Activated CD4-positive, alpha-beta T cell treated with anti-CD3 and anti-CD28 coated beads, Interleukin-2, amount 50 U/mL, for 16 hours (primary cell): Measurements from ENCODE around the gene KBTBD3.
A peak's percentile ranks its signal among the peaks of the same experiment; 100 is the strongest.
"Not testable (repeated sequence)": the region's sequence is repeated elsewhere in the genome, so short reads cannot be mapped to it uniquely, and the experiment has no call there.

ENCODE experiments used
- DNase-seq: peaks from one replicate; pipeline ENCODE4 v3.0.0-alpha.2; 2020

KBTBD3 gene

DNA sequence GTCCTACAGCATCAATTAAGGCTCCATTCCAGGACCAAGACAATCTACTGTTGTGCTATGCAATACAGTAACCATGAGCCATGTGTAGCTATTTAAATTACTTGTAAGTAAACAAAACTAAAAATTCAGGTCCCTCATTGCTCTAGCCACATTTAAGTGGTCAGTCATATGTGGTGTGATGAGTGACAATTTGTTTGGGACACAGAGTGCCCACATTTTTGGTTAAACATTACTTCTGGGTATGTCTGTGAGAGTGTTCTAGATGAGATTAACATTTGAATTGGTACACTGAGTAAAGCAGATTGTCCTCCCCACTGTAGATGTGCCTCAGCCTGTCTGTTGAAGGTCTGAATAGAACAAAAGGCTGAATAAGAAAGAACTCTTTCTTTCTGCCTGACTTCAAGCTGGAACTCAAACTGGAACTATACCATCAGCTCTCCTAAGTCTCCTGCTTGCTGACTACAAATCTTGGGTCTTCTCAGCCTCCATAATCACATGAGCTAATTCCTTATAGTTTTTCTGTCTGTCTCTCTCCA, 15.8 kb downstream of the KBTBD3 start:
- DNase-seq = no peak

DNA sequence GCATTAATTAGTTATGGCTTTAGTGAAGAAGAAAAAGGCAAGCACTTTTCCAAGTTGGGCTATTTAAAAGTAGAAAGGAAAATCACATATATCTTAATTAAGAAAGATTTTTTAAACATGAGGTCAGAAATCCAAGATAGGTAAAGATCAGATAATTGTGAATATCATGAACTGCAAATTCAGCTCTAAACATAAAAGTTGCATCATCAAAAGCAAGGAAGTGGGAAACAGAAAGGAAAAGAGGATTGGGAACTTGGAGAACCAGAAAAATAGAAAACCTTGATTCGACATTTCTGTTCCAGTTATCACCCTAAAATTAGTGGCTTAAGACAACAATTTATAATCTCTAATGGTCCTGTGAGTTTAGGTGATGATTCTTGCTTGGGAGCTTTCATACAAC, 17.5 kb downstream of the KBTBD3 start:
- no peak for DNase-seq

DNA sequence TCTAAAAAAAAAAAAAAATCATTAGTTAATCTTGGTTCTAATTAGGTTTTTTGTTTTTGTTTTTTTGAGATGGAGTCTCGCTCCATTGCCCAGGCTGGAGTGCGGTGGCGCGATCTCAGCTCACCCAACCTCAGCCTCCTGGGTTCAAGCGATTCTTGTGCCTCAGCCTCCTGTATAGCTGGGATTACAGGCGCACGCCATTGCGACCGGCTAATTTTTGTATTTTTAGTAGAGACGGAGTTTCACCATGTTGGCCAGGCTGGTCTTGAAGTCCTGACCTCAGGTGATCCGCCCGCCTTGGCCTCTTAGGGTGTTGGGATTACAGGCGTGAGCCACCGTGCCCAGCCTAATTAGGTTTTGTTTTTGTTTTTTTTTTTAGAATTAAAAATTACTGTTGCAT, 18.8 kb downstream of the KBTBD3 start:
- DNase-seq = not testable (repeated sequence)

DNA sequence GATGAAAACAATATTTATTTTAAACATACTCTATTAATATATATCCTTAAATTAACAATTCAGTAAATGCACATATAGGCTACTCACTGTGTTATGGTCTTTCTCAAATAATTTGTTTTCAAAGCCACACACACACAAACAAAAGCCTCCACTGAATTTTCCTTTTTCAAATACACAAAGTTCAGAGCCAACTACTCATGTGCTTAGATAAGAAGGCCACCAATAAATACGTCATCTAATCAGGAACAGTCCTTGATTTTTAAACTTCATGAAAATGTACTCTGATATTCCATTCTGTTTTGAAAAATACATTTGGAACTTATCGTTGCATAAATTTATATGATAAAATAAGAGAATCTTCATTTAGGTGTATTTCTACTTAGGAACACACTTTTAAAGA, 26.0 kb downstream of the KBTBD3 start:
- DNase-seq = no peak

DNA sequence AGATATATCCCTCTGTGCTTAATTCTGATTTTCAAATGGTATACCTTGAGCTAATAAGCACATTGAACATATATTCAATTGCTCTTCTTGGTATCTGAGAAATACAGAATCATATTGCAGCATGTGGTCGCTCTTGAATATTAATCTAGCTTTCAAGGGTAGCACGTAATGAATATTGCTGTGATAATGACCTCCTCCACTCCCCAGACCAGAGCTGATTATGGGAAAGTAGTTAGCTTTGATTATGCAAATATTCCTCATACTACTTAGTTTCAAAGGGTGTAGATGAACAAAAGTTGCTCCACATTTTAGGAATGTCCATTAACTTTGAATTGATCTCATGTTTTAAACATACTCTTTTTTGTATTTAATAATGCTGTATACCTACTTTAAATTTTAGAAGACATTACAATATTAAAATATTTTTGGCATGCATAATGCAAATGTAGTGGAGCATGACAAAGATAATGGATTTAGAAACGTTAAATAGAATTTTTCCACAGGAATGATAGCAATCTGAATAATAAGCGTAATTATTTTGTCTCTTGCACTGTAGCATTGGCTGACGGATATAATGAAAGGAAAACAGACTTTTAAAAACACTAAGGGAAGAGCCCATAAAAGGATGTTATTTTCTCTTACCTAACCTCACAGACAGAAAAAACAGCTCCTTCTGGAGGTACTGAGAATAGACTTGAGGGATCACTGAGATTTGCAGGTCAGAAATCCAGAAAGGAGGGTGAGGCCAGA, 27.2 kb downstream of the KBTBD3 start:
- DNase-seq = no peak

DNA sequence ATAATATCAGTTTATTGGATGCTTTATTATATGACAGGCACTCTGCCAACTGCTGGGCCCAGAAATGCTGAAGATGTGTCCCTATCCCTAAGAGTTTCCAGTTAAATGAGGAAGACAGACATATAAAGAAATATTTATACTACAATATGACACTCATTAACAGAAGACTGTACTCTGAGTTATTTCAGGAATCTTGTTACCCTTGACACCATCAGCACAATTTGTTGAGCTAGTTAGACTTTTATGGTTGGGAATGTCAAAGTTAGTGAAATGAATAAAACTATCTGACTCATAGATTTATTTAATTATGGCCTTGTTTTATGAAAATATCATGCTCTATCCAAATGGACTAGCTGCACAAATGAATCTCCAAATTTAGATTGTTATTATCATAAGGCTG, 29.5 kb downstream of the KBTBD3 start:
- no peak for DNase-seq

DNA sequence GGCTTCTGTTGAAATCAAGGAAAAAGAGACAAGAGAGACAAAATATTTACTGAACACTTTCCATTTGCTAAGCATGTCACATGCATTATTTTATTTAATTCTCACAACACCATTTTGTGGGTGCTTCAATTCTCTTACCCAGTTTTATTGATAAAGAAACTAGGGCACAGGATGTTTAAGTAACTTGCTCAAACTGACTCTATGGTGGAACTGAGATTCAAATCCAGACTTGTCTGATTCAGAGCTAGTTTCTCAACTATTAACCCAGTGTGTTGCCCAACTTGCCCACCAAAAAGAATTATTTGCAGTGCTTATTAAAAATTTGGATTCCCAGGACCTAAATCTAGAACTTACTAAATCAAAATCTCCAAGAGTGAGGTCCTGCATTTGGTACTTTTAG, 33.6 kb downstream of the KBTBD3 start:
- peak; percentile 60 for DNase-seq

DNA sequence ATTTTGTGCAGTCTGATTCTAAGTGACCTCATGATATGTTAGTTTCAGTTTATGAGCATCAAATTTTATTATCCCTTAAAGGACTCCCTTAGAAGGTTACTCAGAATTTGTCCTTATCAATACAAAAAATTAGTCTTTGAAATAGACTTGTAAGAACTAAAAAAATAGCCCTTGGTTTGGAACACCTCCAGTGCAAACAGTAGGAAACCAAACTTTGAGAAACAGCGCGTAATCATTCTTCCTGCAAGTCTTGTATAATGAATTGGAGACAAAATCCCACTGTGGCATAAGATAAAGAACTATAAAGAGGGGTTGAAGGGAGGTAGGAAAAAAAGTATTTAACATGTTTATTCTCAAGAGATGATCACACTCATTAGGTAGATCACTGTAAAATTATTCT, 44.3 kb downstream of the KBTBD3 start:
- DNase-seq = no peak

DNA sequence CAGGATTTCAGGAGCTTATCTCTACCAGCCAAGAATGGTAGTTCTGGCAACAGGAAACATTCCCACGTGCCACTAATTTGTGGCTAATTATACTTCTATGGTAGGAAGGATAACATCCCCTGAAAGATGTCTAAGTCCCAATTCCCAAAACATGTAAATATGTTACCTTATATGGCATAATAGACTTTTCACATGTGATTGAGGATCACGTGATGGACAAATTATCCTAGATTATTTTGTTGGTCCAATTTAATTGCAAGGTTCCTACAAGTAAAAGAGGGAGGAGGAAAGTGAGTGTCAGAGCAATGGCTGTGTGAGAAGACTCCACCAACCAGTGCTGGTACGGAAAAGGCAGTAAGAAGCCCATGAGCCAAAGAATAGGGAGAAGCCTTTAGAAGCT, 45.2 kb downstream of the KBTBD3 start:
- no peak for DNase-seq

DNA sequence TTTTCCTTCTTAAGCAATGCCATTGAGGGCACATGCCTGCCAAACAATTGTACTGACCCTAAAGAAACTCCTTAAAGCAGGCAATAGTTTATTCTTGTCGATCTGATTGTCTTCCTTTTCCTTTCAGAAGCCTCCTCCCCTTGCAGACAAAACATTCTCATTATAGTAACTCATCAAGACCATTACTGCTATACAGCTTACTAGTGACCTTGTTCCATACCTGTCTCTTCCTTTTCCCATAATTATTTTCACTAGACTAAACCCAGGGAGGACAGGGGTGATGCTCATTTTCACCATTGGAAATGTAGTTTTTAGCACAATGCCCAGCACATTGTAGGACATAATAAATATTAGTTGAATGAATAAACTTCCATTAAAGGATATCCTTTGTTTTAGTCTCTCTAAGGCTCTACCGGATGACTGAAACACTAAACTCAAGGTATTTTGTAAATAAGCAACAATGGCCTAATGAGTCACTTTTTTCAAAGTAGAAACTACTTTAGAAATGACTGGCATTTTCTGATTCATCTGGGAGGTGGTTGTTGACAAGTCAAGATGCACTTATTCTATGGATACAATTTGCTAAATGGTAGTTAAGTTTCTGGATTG, 45.8 kb downstream of the KBTBD3 start:
- DNase-seq = peak; percentile 72

DNA sequence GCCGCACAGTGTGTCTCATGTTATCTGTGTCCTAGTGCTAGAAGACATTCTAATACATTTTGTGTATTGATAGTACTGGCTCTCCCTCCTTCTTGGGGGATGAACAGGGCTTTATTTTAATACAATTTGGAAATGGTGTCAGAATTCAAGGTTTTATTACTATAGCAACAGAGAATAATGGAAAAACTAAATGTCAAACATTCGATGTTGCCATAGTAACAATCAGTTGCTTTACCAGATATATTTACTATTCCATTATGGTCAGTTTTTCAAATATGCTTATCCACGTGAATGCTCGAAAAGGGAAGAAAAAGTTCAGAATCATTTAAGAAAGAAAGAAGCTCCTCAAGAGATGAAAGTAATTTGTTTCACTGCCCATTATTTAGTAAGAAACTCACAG, 46.5 kb downstream of the KBTBD3 start:
- no peak for DNase-seq

DNA sequence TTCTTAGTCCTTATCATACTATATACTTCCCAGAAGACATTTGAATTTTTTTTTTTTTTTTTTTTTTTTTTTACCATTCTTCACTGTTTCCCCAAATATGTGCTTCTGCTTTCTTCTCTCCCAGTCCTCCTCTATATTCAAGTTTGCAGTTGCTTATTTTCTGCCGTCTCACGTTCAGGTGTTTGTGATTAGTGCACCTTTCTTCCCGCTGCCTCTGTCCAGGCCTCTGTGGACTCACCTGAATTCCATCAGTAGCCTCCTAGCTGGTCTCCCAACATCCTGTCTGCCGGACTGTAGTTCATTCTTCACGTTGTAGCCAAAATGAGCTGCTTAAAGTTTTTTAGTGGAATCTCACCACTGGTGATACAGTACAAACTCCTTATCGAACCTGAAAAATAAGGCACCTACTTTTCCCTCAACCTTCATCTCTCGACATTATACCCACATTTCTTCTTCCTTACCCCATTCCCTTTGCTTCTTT, 54.3 kb downstream of the KBTBD3 start:
- DNase-seq = no peak

DNA sequence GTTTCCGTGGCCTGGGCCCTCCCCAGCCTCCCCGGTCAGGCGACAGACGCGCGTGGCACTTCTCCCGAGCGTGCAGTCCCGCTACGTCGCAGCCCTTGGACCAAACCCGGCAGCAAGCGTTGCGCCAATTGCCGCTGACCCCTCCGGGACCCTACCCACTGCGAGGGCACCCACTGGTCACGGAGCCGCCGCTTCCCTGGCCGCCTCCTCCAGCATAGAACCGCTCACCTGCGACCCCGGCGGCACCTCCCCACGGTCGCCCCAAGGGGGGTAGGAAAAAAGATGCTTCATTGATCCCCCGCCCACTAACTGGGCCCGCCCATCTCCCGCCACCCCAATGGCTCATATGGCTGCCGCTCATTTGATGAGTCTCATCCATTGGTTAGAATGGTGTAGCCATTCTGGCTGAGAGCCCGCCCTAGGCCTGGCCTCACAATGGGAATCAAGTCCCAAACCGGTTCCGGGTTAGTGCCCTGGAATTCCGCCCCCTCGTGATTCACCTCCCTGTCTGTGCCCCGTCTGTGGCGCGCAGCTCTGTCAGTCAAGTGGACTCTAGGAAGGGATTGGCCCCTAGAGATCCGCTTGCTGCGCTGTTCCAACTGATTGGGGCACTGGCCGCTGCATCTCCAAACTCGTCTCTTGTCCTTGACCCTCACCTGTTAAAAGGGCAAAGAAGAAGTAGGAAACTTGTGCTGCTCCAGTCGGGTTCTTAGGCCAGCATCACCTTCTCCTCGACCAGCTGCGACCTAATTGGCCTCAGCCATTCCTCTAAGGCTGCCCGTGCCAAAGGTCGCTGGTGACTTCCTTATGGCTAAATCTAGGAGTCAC, 55.0 kb downstream of the KBTBD3 start, which contains the start of gene MSANTD4:
Gene MSANTD4, minus strand, starts transcription at position 274 of the 828 bp plus-strand sequence. CDS start 11,323 bp downstream, outside the sequence.
- DNase-seq = peak; percentile 99

DNA sequence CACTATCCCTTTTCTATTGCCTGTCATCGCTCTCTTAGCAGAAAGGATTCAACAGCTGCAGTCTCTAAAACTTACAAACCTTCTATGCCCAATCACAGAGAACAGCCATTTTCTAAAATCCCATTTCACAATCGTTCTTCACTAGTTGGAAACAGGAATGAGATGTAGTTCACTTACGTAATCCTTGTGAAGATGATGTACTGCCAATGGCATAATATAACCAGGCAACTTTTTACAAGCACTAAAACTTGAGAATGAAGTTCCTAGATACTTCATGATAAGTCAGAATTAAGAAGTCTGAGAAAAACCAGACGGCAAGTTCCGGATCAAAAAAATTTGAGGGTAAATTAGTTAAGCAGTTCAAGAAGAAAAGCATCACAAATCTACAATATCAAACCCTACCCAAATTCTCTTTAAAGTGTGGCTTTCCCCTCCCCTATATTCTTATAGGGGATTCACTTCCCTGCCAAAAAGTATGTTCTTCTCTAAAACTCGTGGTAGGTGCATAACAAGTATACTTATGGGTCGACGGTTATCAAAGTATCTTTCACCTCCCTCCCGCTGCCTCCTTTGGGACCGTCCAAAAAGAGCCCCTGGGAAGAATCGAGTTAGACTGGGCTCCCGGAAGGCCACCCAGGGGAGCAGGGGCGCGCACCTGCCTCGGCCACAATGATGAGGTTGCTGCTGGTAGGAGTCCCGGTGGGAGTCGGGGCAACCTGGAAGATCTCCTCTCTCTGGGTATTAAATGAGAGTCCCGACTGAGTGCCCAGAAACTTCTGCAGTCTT, 55.8 kb downstream of the KBTBD3 start:
- no peak for DNase-seq

DNA sequence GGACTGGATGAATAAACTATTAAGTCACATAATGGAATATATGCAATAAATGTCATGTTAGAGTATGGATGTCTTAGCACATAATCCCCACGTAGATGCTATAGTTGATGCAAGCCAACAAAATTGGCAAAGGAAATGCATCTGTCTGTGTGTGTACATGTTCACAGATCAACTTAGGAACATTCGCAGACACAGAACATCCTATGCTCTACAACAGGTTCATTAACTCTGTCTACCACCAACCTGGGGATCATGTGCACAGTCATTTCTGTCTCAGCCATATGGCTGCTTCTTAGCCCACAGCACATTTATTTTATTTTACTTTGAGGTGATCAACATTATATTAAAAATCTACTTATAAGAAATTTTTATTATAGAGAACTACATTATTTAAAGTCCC, 60.1 kb downstream of the KBTBD3 start:
- DNase-seq = peak; percentile 5

DNA sequence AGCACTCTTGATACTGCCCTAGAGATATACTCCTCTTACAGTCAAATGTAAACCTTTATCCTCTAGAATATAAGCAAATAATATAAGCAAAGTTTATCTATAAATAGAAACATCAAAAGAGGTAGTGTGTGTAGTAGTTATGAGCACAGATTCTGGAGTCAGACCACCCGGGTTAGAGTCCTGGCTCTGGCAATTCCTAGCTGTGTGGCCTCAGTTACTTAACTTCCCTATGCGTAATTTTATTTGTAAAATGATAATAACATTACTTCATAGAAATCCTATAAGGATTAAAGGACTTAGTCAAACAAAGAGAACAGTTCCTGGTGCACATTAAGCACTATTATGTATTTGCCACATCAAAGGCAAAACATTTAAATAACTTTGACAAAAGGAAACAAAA, 62.1 kb downstream of the KBTBD3 start:
- DNase-seq = no peak

DNA sequence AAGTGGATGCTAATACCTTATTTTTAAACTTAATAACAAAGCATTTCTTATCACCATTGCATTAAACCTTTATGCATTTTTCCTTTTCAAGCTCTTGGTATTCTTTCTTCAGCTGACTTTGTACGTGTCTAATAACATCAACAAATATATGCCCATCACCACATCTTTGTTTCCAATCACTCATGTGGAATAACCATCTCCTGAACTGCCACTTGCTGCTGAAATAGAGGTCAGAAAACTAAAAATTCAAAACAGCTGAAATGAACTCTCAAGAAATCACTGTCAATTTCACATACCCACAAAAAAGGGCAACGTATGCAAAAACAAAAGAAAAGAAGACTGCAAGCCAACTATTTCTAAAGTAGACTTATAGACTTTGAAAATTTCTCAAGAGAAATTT, 62.5 kb downstream of the KBTBD3 start:
- no peak for DNase-seq

DNA sequence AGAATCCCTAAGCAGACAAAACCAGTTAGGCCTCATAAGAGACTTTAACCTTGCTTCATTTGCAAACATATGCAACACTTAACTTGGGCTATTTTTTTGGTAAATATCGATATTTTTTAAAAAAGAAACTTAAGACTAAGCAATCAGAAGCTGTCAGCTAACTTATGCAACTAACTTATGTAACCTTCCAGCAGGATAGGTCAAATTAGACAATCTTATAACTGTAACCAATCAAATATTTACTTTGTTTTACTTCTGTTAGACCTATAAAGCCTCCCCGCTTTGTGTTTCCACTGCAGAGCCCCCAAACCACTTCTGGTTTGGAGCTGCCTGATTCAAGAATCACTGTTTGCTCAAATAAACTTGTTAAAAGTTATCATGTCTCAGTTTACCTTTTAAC, 63.1 kb downstream of the KBTBD3 start:
- DNase-seq = no peak

DNA sequence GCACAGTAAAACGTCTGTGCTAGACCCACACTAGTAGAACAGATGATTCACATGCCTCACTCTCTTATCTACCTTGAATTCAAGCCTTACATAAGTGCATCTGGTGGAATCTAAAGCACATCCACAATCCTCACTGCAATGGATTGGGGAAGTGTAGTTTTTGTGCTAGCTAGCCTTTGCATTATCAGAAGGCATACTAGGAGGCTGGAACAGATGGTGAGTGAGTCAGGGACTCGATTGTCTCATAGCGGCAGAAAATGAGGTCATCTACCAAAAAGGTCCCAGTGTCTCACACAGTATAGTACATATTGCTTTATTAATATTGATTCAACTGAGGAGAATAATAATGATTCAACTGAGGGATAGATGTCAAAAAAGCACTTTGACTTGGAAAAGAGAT, 64.4 kb downstream of the KBTBD3 start:
- DNase-seq = no peak

DNA sequence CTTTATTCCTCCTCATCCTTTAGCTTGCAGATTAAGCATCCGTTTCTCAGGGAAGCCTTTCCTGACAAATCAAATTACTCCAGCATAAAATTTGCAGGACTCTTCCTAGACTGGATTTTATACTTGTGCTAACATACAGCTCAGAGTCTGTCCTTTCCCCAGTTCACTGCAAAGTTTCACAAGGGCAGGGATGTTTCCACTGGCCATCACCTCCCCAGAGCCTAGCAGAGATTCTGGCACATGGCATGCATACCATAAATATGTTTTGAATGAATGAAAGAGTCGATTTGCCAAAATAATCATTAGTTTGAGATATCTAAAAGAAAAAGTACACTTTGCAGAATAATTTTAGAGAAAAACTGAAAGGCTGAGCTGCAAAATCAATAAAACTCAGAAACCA, 65.7 kb downstream of the KBTBD3 start:
- no peak for DNase-seq

DNA sequence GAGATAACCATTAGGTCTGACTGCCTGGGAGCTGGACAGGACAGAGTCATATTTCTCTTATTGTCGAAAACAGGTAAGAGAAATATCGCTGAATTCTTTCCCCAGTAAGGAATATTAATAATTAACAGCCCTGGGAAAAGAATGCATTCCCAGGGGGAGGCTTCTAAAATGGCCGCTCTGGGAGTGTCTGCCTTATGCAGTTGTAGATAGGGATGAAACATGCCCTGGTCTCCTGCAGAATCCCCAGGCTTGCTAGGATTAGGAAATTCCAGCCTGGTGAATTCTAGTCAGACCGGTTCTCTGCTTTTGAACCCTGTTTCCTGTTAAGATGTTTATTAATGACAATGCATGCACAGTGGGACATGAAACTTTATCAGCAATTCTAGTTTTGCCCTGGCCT, 74.1 kb downstream of the KBTBD3 start:
- DNase-seq = not testable (repeated sequence)

DNA sequence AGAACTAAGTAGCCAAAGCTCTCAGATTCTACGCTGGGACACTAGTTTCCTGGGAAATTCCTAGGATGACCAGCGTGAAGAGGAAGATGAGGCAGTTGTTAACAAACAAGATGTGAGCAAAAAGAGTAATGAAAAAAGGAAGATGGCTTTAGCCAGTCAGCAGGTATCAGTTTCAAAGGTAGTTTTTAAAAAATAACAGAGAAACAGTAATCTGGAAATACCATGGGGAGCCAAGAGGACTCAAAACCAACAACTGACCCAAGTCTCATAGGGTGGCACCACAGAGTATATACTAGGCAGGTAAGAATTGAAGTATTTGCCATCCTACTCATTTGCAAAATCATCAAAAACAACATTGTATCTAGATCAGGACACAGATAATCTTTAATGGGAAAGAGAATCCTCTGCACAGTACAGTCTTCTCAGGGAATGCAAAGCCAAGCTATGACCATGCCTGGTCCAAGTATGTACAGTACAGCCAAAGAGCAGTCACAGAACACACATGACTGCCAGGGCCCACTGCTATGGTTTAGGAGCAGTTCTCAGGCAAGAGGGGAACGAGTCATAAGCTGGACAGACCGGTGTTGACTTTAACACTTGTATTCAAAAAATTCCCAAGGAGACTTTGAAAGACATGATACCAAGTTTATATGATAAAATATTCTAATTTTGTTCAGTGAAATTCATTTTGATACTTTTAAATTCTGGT, 75.7 kb downstream of the KBTBD3 start:
- DNase-seq = no peak
